ENCODE data around the gene CNNM3.

DNA sequence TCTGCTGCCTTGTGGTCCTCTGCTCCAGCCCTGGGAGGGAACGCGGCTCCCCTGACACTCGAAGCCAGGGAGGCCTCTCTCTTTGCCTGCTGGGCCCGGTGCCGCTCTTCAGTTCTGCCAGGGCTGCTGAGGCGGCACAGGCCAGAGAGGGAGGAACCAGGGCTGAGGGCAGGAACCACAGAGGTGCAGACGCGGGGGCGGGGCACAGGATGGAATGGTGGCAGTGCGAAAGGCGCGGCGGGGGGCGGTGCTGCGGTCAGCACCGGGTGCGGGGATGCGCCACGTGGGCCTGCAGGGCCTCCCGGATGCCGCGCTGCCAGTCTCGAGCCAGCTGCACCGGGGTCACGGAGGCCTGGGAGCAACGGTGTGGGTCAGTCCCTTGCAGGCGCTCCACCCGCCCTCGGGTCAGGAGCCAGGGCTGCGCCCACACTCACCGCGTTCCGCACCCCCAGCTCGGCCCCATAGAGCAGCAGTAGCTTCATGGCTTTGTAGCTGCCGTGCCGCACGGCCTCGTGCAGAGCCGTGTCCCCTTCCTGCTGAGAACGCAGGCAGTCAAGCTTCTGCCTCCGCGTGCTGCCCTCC is 23.3 kb downstream of the CNNM3 start:
- TF ChIP-seq, protein P1, sequence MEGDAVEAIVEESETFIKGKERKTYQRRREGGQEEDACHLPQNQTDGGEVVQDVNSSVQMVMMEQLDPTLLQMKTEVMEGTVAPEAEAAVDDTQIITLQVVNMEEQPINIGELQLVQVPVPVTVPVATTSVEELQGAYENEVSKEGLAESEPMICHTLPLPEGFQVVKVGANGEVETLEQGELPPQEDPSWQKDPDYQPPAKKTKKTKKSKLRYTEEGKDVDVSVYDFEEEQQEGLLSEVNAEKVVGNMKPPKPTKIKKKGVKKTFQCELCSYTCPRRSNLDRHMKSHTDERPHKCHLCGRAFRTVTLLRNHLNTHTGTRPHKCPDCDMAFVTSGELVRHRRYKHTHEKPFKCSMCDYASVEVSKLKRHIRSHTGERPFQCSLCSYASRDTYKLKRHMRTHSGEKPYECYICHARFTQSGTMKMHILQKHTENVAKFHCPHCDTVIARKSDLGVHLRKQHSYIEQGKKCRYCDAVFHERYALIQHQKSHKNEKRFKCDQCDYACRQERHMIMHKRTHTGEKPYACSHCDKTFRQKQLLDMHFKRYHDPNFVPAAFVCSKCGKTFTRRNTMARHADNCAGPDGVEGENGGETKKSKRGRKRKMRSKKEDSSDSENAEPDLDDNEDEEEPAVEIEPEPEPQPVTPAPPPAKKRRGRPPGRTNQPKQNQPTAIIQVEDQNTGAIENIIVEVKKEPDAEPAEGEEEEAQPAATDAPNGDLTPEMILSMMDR (IDR thresholded peaks at IDR 0.05; ENCODE audit: poor library complexity) = no peak
- no peak for TF ChIP-seq EZH2phosphoT487 (IDR thresholded peaks at IDR 0.05; ENCODE audit: low read depth, severe bottlenecking, unreplicated experiment)

Measured in hepatocyte (in vitro differentiated cells).